ENCODE results near the gene FKBP5. TPM values are rescaled to one million over a fixed set of nuclear protein-coding genes. Genes with fewer than 3 reads are reported as not detected.

FKBP5 gene
- total RNA-seq (2014; rRNA removed; shearing (Covaris generic)), result 42.5 and 43.2 TPM in 2 replicates
- 79.1 and 81.4 TPM in 2 replicates for total RNA-seq (2022)
- Bru-seq, nascent RNA, result percentile 84 among the genes with signal in this experiment
- BruChase-seq, experiment 1, labeled RNA remaining after a 6-hour chase, result percentile 86 among the genes with signal in this experiment
- percentile 80 among the genes with signal in this experiment for BruChase-seq, experiment 2, labeled RNA remaining after a 2-hour chase
- long read RNA-seq, transcript FKBP5-201 (11 exons, 3,772 nt), result major isoform, 242 of 346 reads
- long read RNA-seq, partial matches to known transcripts, result 20 of 346 reads
- long read RNA-seq, other reads (novel, unspliced or antisense), result 84 of 346 reads

GRCh38 chr6:35688605-35689322 lies at the start of gene FKBP5:
FKBP5 (minus strand) TSS chr6:35688915; CDS start chr6:35642824, 46,091 bp downstream.
- Histone ChIP-seq H3K79me2 (ENCODE audit: insufficient read depth, low read depth, low read length) (peaks cover 46% of the 10 kb centered on the region), H2AFZ (ENCODE audit: low read length) (peak within 1 kb of the TSS; percentile 96), H3K9me2 (ENCODE audit: insufficient read depth, low read length) (no peaks in the 10 kb centered on the region), H3K4me1 (ENCODE audit: insufficient read depth, low read length, poor library complexity, severe bottlenecking) (peaks cover 14% of the 10 kb centered on the region), H3K4me3 (ENCODE audit: low read depth, low read length, poor library complexity, severe bottlenecking) (peak within 1 kb of the TSS; percentile 88), H4K20me1 (ENCODE audit: insufficient read depth, low read length) (peaks cover 7% of the 10 kb centered on the region), H3K27ac (ENCODE audit: low read depth, low read length, poor library complexity, severe bottlenecking) (peak within 1 kb of the TSS; percentile 76), H3K9me3 (ENCODE audit: low read length) (peaks cover 9% of the 10 kb centered on the region; the same call in 1 of the 2 replicates), H3K36me3 (ENCODE audit: insufficient read depth, low read length) (peaks cover 17% of the 10 kb centered on the region), H3K4me2 (ENCODE audit: low read length) (peak within 1 kb of the TSS; percentile 91)
- TF ChIP-seq, protein P1, sequence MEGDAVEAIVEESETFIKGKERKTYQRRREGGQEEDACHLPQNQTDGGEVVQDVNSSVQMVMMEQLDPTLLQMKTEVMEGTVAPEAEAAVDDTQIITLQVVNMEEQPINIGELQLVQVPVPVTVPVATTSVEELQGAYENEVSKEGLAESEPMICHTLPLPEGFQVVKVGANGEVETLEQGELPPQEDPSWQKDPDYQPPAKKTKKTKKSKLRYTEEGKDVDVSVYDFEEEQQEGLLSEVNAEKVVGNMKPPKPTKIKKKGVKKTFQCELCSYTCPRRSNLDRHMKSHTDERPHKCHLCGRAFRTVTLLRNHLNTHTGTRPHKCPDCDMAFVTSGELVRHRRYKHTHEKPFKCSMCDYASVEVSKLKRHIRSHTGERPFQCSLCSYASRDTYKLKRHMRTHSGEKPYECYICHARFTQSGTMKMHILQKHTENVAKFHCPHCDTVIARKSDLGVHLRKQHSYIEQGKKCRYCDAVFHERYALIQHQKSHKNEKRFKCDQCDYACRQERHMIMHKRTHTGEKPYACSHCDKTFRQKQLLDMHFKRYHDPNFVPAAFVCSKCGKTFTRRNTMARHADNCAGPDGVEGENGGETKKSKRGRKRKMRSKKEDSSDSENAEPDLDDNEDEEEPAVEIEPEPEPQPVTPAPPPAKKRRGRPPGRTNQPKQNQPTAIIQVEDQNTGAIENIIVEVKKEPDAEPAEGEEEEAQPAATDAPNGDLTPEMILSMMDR (conservative IDR thresholded peaks at IDR 0.05; ENCODE audit: low read length), result no peak
- TF ChIP-seq EZH2phosphoT487 (IDR thresholded peaks at IDR 0.05; ENCODE audit: borderline replicate concordance, low read depth, low read length), result no peak
- CTCF ChIA-PET (ENCODE audit: unreplicated experiment), result no interaction called here
- peak; percentile 95 for DNase-seq (ENCODE audit: low spot score)
- intact Hi-C loops (cut with micrococcal nuclease; ENCODE audit: unreplicated experiment), result loop anchor here (1.0 to 5.0 kb wide), 3 partner anchors 30 to 106 kb away; no protein-coding TSS in a partner anchor
- BruUV-seq (replicated peaks), result no TSS peak
- POLR2A ChIA-PET, result interaction anchor here (0.7 to 1.2 kb wide), 4 partner anchors 11 to 40 kb away, joined by 3 to 4 read pairs (median 3); no protein-coding TSS in a partner anchor

DNA sequence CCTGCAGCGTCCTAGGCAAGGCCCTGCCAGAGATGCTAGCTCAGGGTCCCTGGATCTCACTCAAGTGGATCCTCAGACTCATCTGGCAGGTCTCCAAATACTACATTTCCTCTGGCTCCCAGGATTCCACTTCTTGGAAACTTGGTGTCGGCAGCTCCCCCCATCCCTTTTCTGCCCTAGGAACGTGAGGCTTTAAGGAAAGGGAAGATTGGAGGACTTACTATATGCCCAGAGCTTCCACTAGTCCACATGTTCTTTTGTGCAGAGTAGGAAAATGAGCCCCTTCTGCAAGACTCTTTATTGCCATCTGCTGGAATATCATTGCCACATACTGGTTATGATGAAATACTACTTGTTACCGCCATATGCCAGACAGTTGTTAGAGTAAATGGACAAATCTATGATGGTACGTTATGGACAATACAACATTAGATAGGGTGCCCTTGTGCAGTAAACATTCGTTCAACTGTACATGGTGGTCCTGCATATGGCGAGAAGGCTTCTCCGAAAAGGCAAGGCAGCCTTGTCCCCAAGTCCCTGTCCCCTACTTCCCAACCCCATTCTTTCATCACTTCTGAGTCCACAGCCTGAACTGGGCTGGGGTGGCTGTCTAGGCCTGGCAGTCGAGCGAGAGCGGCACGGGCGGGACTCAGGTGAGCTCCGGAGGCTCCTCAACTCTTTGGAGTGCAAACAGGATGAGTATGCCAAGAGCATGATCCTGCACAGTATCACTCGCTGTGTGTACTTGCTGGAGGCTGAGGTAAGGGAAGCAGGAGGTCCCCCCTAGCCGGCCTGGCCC lies 48.9 kb upstream of the FKBP5 start:
- H3K9me2 ChIP-seq (ENCODE audit: insufficient read depth, low read length), result no peaks in the 10 kb centered on the region
- DNase-seq (ENCODE audit: low spot score), result peak; percentile 91
- TF ChIP-seq EZH2phosphoT487 (IDR thresholded peaks at IDR 0.05; ENCODE audit: borderline replicate concordance, low read depth, low read length), result no peak
- TF ChIP-seq, protein P1 (conservative IDR thresholded peaks at IDR 0.05; ENCODE audit: low read length), result peak; percentile 96

More for the DNA sequence above, 48.9 kb upstream of the FKBP5 start:
- Histone ChIP-seq H3K4me3 (ENCODE audit: low read depth, low read length, poor library complexity, severe bottlenecking) (peak overlapping the region; percentile 49), H3K79me2 (ENCODE audit: insufficient read depth, low read depth, low read length) (no peaks in the 10 kb centered on the region), H4K20me1 (ENCODE audit: insufficient read depth, low read length) (no peaks in the 10 kb centered on the region), H3K9me3 (ENCODE audit: low read length) (no peaks in the 10 kb centered on the region), H3K4me2 (ENCODE audit: low read length) (peak overlapping the region; percentile 63), H3K27ac (ENCODE audit: low read depth, low read length, poor library complexity, severe bottlenecking) (peak overlapping the region; percentile 12), H3K36me3 (ENCODE audit: insufficient read depth, low read length) (no peaks in the 10 kb centered on the region), H3K4me1 (ENCODE audit: insufficient read depth, low read length, poor library complexity, severe bottlenecking) (peaks cover 36% of the 10 kb centered on the region), H2AFZ (ENCODE audit: low read length) (peak overlapping the region; percentile 90)
- POLR2A ChIA-PET, result interaction anchor here (0.5 to 1.2 kb wide), 4 partner anchors 143 to 1170 kb away, joined by 3 to 4 read pairs (median 3); no protein-coding TSS in a partner anchor
- CTCF ChIA-PET (ENCODE audit: unreplicated experiment), result interaction anchor here (0.6 to 1.5 kb wide), 8 partner anchors 17 to 412 kb away, joined by 3 to 8 read pairs (median 4); no protein-coding TSS in a partner anchor
- intact Hi-C loops (cut with micrococcal nuclease; ENCODE audit: unreplicated experiment), result loop anchor here (1.0 kb wide), 1 partner anchor 215 kb away; no protein-coding TSS in a partner anchor
- no TSS peak for BruUV-seq (replicated peaks)
